ENCODE results near the gene TPD52L1.

The TPD52L1 gene

GRCh38 chr6:125175466-125176048 is 22.0 kb downstream of the TPD52L1 start:
- no peak for DNase-seq (ENCODE audit: low spot score)

GRCh38 chr6:125182237-125183008 is 28.9 kb downstream of the TPD52L1 start:
- DNase-seq (ENCODE audit: low spot score) = no peak

- DNase-seq (ENCODE audit: low spot score) = no peak
Measured at GRCh38 chr6:125183391-125183790, 29.8 kb downstream of the TPD52L1 start.

GRCh38 chr6:125188037-125188436 is 34.5 kb downstream of the TPD52L1 start:
- no peak for DNase-seq (ENCODE audit: low spot score)

- no peak for DNase-seq (ENCODE audit: low spot score)
Measured at GRCh38 chr6:125188594-125189203, 35.1 kb downstream of the TPD52L1 start.

DNA sequence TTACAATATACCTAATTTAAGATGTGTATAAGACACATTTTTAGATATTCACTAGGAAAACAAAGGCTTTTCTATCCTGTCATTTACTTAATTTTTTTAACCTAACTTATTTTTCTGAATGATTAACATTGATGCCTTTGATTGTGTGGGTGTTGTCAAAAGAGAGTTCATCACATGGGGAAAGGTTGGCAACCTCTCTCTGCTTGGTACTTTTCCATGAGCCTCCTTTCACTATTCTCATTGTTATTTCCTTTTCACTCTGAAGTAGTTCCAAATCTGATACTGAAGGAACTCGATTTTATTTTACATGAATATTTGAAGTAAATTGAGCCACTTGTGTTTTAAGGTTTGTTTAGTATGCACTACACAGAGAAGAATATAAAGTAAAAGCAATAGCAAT is 35.9 kb downstream of the TPD52L1 start:
- DNase-seq (ENCODE audit: low spot score) = no peak

- no peak for DNase-seq (ENCODE audit: low spot score)
Measured at GRCh38 chr6:125190667-125191066, 37.1 kb downstream of the TPD52L1 start.

- peak; percentile 15 for DNase-seq (ENCODE audit: low spot score)
Measured at GRCh38 chr6:125191916-125192609, 38.5 kb downstream of the TPD52L1 start.

DNA sequence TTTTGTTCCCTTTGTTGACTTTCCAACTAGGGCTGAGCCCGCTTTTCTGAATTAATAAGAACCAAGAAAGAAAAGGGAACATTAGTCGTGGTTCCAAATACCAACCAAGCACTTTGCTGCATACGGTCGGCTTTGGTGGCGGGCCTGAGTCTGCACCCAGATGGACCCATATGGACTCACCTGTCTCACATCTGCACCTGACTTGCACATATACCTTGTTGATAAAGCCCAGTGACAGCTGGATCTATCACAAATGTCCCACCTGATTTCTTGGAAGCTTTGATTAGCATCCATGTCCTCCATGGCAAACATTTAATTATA is 39.0 kb downstream of the TPD52L1 start:
- DNase-seq (ENCODE audit: low spot score) = no peak

DNA sequence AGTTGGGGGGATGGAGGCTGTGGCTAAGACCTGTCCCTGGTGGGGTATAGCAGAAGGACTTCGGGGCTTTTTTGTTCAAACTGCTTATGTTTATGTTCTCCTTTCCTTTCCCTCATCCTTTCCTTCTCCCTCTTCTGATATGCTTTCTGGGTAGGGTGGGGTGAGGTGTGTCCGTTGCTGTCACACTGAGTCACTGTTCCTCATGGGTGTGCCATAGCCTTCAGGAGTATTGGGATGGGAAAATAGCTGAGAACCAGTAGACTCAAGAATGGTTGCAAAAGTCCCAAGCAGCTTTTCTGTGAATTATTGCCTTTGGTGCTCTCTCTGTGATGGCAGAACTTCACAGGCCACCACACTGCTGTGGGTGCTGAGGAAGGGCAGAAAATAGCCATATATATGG is 39.6 kb downstream of the TPD52L1 start:
- no peak for DNase-seq (ENCODE audit: low spot score)

DNA sequence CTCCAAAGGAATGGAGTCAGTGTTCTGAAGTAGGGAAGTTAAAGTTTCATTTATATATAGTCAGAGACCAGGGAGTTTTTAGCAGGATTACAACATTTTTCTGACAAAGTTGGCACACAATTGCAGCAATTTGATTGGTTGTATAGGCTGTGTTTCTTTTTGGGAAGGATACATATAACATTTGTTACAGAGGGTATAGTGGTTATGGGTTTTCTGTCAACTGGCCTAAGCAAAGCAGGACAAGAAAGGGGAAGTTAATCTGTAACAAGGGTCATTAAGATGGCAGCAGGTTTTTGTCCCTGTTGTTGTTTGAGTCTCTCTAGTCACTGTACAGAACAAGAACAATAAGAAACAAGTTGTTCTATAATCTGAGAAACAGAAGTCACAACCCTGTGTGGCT is 41.4 kb downstream of the TPD52L1 start:
- DNase-seq (ENCODE audit: low spot score) = no peak

GRCh38 chr6:125195526-125195925 is 42.0 kb downstream of the TPD52L1 start:
- no peak for DNase-seq (ENCODE audit: low spot score)

DNA sequence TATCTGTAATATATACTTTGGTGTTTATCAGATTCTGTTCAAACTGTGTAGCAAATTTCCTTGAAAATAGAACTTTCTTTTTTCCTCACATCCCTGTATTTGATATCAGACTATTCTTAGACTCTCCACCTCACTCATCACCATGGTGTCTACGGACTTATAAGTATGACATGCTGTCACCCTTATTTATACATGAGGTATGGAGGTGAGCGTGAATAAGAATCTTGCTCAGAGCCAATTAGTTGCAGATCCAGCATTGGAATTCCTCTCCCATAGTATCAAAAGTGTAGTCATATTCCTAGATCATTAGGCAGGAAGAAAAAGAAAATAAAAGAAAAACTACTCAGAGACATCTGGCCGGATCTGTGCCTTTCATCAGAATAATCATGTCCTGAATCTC is 43.0 kb downstream of the TPD52L1 start:
- DNase-seq (ENCODE audit: low spot score) = no peak

DNA sequence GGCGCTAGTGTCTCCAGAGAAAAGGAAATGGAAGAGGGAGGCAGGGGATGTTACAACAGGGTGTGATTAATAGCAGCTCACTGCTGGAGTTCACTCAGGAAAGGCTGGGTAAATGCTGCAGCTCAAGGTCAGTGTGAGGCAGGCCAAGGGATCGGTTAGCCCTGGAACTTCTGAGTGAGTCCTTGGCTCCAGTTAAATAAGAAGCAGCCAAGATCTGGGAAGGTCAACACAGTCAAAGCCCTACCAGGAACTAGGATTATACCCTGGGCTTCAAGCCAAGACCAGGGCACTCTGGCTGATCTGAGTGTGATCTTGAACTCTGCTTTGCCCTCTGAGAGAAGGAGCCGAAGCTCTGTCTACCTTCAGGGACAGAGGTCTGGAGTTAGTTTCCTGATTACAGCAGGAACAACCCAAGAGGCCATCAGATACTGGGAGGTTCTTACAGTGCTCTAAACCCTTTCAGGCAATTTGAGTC is 44.3 kb downstream of the TPD52L1 start:
- no peak for DNase-seq (ENCODE audit: low spot score)

GRCh38 chr6:125198398-125198937 is 44.9 kb downstream of the TPD52L1 start:
- DNase-seq (ENCODE audit: low spot score) = no peak

DNA sequence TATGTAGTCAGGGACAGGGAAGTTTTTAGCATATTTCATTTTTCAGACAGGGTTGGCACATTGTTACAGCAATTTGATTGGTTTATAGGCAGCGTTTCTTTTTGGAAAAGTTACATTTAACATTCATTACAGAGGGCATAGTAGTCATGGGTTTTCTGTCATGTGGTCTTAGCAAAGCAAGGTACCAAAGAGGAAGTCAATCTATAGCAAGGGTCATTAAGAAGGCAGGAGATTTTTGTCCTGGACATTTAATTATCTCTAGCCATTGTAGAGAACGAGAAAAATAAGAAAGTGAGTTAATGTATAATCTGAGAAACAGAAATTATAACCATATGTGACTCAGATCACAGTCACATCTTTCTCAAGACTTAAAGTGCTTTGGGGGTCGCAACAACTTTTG is 47.4 kb downstream of the TPD52L1 start:
- DNase-seq (ENCODE audit: low spot score) = no peak

GRCh38 chr6:125201961-125202729 is 48.6 kb downstream of the TPD52L1 start:
- DNase-seq (ENCODE audit: low spot score) = no peak

DNA sequence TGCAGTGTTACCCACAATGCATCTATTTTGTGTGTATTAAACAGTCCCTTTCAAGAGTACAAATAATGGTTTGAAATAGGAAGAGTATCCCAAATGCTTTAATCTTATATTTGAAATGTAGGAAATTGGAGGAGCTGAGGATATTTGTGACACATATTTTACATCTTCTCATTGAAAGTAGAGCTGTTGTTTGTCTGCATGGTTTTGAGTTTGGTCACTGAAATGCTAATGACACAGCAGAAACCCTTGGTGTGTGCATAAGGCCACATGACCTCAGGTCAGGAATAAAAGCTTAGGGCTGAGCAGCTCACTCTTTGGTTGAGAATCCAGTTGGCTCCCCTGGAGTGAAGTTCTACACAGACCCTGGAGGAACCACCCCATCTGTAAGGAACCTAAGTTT is 49.8 kb downstream of the TPD52L1 start:
- DNase-seq (ENCODE audit: low spot score) = no peak

DNA sequence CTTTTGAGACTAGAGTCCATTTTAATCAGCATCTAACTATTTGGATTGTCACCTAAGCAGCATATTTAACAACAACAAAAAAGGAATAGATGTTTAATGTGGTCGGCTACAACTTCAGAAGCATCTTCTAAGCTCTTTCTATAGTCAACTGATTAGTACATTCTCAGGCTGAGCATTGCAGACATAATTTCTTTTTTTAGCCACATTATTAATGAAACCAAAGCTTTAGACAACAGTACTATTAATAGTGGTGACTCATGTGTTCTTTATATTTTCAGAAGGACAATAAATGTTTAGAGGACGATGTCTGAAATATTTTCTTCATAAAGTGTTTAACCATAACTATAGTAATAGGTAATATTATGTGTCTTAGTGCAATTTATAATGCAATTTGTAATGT is 52.4 kb downstream of the TPD52L1 start:
- DNase-seq (ENCODE audit: low spot score) = no peak

DNA sequence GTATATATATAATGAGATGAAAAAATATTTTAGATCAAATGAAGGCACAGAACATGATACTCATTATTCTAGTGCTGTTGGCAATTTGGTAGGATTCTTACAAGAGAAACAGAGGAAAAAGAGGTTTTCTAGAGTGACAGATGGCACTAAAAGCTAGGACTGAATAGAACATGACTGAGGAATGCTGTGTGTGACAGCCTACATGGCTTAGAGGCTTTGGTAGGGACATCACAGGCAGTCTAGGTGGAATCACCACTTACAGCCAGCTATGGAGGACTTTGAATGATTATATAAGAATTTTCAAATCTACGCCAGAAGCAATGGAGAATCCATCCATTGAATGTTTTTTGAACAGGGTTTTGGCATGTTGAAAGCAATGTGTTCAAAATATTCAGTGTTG is 52.8 kb downstream of the TPD52L1 start:
- no peak for DNase-seq (ENCODE audit: low spot score)

GRCh38 chr6:125207956-125208355 is 54.4 kb downstream of the TPD52L1 start:
- DNase-seq (ENCODE audit: low spot score) = no peak
